ENCODE measurements around the gene ANKH. TPM values are rescaled to one million over a fixed set of nuclear protein-coding genes. Genes with fewer than 3 reads are reported as not detected.
A peak's percentile ranks its signal among the peaks of the same experiment; 100 is the strongest.

ANKH gene
- total RNA-seq, 1 donor from 2014 or later: 156 TPM

DNA sequence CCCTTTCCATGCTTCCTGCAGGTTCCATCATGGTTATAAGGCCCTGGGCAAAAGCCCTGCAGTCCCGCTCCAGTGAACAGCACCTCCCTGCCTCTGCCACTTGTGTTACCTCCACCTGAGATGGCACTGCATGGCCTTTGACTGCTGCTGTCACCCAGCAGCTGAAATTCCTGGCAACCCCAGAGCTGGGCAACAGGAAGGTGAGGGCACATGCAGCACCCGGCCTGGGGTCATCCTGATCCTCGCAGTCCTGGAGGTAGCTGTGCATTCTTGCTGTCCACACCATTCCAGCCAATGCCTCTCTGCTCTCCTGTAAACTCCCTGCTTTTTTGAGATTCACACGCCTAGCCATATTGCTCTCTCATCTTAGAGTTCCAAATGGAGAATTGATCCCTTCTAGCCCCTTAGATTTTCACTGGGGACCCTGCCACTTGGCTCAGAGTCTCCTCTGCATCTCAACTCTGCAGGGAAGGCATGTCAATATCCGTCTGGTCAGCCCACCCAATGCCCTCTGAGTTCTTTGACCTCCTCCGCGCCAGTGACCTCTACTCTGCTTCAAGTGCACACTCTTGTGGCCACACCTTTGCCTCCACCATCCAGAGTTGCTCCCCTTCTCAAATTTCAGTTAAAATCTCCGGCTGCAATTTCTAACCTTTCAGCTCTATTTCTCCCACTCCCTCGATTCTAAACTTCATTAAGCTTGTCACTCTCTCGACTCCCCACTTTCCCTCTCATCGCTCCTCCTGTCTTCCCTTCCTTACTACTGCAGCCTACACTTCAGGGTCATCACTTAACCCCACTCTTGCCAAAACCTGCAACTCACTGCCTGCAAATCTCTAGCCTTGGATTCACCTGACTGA lies 93.4 kb downstream of the ANKH start:
- ATAC-seq (no peak), DNase-seq (ENCODE audit: low spot score) (no peak)
- intact Hi-C loops (cut with DNase I): no loop called here

DNA sequence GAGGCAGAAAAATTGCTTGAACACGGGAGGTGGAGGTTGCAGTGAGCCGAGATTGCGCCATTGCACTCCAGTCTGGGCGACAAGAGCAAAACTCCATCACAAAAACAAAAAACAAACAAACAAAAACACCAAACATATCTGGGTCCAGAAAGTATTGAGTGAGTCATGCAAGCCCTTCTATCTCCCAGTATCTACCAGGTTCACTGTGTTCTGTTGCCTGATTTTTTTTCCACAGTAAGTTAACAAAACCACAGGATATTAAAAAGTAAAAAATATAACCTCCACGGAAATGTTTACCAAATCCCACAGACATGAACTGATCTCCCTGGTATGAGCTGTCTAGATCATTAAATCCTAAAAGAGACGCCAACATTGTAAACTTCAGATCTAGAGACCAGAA lies 94.4 kb downstream of the ANKH start:
- no peak for ATAC-seq
- intact Hi-C loops (cut with DNase I): no loop called here
- no peak for DNase-seq (ENCODE audit: low spot score)

DNA sequence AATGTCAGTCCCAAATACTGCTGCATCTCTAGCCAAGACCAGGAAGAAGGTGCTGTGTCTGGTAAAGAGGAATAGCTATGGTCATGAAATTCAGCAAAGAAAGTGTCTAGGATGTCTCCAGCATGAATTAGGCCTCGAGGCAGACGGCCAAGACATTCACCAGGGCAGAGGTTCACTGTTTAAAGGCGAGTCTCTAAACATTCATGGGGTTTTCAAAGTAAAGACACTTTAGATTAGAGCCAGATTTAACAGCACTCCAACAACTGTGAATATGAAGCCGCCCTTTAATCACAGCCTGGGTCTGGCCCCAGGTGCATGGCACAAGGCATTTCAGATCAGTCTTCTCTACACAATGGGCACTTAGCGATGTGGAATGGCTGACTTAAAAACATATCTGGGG lies 95.0 kb downstream of the ANKH start:
- no peak for ATAC-seq
- no peak for DNase-seq (ENCODE audit: low spot score)
- intact Hi-C loops (cut with DNase I): no loop called here

GRCh38 chr5:14775857-14776256 lies 95.7 kb downstream of the ANKH start:
- DNase-seq (ENCODE audit: low spot score) (peak; percentile 64), ATAC-seq (peak; percentile 55)
- intact Hi-C loops (cut with DNase I): no loop called here

- no peak for DNase-seq (ENCODE audit: low spot score)
- ATAC-seq: no peak
- intact Hi-C loops (cut with DNase I): no loop called here
These were observed 98.0 kb downstream of the ANKH start for GRCh38 chr5:14773588-14773987.

DNA sequence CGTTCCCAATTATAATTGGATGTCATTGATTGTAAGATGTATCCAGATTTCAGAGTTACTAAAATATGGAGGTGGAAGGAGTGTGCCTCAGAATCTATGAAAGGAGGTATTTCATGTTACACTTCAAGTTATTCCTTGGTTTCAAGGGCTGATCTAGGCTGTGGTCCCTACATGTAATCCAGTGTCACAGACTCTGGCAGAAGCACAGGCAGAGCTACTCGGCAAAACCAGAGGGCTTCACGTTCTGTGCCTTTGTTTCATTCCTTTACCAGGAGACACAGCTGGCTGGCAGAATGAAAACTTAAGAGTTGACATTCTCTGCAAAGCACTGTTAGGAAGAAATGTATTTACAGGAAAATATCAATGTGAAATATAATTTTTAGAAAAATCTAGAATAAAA lies 99.6 kb downstream of the ANKH start:
- no peak for ATAC-seq
- DNase-seq (ENCODE audit: low spot score): no peak
- intact Hi-C loops (cut with DNase I): no loop called here

DNA sequence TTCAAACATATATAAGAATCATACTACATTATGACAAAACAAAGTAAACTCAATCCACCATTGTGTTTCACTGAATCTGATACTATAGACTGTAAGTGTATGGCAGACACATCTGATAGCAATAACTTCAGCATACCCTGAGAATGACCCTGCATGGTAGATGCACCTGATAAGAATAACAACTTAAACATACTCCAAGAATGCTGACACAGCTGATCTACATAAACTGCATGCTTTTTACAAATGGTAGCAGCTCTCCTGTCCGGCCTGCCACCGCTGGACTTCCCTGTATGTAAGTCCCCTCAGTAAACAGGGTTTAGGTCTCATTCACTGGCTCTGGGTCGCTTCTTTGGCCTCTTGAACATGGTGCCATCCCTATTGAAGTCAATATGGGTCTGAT lies 100.4 kb downstream of the ANKH start:
- DNase-seq (ENCODE audit: low spot score) (no peak), ATAC-seq (no peak)
- intact Hi-C loops (cut with DNase I): no loop called here

DNA sequence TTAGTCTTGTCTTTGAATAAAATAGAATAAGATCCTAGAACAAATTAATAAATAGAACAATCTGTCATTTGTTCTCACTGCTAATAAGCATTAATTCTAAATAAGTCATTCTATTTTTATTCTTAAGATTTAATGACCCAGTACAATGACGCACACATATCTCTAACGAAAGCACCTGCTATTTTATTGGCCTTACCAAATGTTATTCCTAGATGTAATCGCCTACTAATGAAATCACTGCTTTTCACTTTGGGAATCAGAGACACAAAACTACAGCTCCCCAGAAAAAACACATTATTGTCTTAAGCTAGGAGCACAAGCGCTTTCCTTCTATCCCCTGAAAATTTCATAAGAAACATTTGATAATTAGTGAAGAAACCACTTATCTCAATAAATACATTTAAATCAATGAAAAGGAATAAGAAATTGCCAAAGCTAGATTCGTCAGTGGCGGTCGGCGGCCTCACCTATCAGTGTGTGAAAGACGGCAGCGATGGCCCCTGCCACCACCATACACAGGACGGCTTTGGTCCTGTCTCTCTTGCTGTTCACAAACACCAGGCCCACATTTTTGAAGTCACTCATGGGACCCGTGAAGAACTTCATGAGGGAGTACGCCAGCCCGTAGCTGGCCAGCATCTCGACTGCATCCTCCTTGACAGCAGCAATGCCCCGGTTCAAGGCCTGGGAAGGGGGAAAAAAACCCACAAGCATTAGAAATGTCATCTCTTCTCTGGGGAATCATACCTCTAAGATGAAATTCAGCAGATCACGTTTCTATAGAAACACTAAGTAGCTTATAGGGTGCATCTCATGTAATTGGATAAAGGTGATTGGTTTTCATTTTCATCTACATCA lies 102.8 kb downstream of the ANKH start:
- no peak for DNase-seq (ENCODE audit: low spot score)
- intact Hi-C loops (cut with DNase I): no loop called here
- no peak for ATAC-seq

DNA sequence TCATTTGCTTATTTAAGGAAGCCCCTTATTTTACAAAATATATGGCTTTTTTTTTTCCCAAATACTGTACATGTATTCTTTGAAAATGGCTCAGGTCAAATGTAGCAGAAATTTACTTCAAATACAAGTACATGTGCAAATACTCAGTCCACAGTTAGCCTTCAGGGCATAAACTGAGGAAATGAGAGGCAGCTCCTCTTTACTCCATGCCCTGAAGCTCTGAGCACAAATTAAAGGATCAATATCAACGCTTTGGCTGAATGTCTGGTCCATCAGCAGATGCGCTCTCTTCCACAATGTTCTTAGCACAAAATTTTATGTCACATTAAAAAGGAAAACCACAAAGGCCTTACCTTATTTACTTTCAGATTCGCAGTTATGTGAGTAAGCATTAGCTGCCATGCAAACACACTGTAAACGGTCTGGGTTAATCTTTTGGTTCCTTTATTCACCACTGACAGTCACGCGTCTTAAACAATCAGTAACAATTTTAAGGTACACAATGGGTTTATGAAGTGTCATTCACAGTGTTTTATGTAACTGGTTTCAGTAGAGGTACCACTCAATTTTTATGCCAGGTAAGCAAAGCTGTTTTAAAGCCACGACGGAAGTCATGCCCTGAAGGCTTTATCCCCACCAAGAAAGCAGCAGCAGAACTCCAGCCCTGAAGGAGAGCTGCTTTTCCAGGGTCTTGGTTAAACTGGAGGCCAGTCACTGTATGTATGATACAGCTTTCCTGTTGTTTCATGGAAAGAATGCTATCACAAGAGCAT lies 103.7 kb downstream of the ANKH start:
- ATAC-seq (no peak), DNase-seq (ENCODE audit: low spot score) (no peak)
- intact Hi-C loops (cut with DNase I): no loop called here

GRCh38 chr5:14767053-14767452 lies 104.5 kb downstream of the ANKH start:
- DNase-seq (ENCODE audit: low spot score) (no peak), ATAC-seq (no peak)
- intact Hi-C loops (cut with DNase I): no loop called here

DNA sequence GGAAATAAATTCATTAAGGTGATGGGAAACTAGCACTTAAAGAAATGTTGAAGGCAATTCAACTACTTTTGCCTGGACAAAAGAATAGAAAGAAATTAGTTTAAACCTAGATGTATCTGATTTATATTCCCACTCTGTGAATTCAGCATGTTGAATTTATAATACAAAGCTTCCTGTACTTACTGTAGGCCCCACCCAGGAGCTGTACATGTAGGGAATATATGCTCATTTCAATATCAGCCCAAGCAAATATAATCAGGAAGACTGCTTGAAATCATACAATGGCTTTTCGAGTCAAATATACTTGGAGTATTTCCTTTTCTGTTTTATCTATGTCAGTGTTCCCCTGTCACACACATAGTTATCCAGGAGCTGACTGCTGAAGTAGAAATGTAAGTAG lies 105.0 kb downstream of the ANKH start:
- intact Hi-C loops (cut with DNase I): no loop called here
- ATAC-seq: no peak
- no peak for DNase-seq (ENCODE audit: low spot score)

GRCh38 chr5:14765587-14765986 lies 106.0 kb downstream of the ANKH start:
- intact Hi-C loops (cut with DNase I): no loop called here
- no peak for DNase-seq (ENCODE audit: low spot score)

GRCh38 chr5:14762549-14763216 lies 108.9 kb downstream of the ANKH start:
- intact Hi-C loops (cut with DNase I): no loop called here
- ATAC-seq: no peak
- DNase-seq (ENCODE audit: low spot score): no peak

More at GRCh38 chr5:14765587-14765986, 106.0 kb downstream of the ANKH start:
- no peak for ATAC-seq

GRCh38 chr5:14760548-14761002 lies 111.0 kb downstream of the ANKH start:
- intact Hi-C loops (cut with DNase I): no loop called here
- no peak for DNase-seq (ENCODE audit: low spot score)
- ATAC-seq: peak; percentile 40

DNA sequence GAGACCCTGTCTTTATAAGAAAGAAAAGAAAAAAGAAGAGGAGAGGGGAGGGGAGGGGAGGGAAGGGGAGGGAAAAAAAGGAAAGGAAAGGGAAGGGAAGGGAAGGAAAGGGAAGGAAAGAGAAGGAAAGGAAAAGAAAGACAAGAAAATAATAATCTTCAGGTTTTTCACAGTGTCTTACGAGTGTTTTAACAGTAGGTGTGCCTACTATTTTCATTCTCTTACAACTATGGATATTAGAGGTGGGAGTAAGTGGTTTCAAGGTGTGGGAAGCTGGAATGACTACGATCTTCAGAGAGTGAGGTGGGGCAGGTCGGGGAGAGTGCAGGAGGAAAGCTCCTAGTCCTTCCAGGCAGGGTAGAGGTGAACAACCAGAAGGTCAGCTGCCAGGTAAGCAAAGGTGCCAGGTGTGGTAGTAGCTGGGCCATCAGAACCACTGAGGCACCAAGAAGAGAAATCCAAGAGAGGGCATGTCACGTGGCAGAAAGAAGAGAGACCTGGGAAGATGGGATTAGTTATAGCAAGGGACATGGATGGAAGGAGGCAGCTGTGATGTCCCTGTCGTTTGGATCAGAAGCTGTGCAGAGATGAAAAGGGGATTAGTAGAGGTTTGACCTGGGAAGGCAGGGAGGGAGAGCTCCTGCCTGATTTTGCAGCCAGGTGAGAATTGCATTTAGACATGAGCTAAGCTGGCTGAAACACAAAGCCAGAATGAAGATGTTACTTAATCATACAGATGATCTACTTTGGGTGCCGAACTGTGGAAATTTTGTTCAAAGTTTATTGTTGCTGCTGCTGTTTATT lies 111.6 kb downstream of the ANKH start:
- DNase-seq (ENCODE audit: low spot score) (no peak), ATAC-seq (no peak)
- intact Hi-C loops (cut with DNase I): loop anchor here (10.0 kb wide), 1 partner anchor 1725 kb away; no protein-coding TSS in a partner anchor

DNA sequence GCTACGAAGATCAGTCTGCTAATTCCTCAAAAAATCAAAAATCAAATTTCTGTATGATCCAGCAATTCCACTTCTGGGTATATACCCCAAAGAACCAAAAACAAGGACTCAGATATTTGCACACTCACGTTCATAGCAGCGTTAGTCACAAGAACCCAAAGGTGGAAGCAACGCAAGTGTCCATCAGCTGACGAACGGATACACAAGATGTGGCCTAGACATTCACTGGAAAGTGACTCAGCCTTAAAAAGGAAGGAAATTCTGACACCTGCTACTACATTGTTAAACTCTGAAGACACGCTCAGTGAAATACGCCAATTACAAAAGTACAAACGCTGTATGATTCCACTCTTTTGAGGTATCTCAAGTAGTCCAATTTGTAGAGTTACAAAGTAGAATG lies 113.7 kb downstream of the ANKH start:
- DNase-seq (ENCODE audit: low spot score) (no peak), ATAC-seq (no peak)
- intact Hi-C loops (cut with DNase I): loop anchor here (10.0 kb wide), 1 partner anchor 1727 kb away; no protein-coding TSS in a partner anchor

DNA sequence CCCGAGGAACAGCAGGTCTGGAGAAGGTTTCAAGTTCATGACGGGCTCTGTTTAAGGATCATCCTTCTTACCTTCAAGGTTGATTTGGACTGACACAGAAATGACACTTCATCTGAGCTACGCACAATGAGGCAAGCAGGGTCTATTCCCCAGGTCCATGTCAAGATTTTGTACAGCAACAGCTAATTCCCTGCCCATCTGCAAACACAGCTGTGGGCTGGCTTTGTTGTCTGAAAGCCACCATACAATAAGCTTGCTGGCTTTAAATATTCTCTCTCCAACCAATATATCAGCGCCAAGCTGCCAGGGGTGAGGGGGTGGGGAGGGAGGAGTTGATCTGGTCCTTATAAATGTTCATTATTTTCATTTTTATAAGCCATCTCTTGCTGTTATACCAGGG lies 115.1 kb downstream of the ANKH start:
- DNase-seq (ENCODE audit: low spot score) (no peak), ATAC-seq (no peak)
- intact Hi-C loops (cut with DNase I): loop anchor here (10.0 kb wide), 1 partner anchor 1728 kb away; no protein-coding TSS in a partner anchor

GRCh38 chr5:14753947-14754346 lies 117.6 kb downstream of the ANKH start:
- ATAC-seq (no peak), DNase-seq (ENCODE audit: low spot score) (no peak)
- intact Hi-C loops (cut with DNase I): loop anchor here (10.0 kb wide), 1 partner anchor 1731 kb away; no protein-coding TSS in a partner anchor

All from sciatic nerve (tissue), 2 donors.